GM21515 (cell line): ENCODE results near the gene FHL1.
"Not testable (repeated sequence)": the region's sequence is repeated elsewhere in the genome, so short reads cannot be mapped to it uniquely, and the experiment has no call there.

Experiments used
- ATAC-seq: cut with Tn5 transposase; IDR thresholded peaks from one replicate; pipeline ENCODE4 v1.9.1; 2021; ENCODE audit not compliant: unreplicated experiment

Gene FHL1

GRCh38 chrX:136147315-136147901 is at the start of gene FHL1:
Gene FHL1, plus strand, starts transcription at chrX:136147533.
- ATAC-seq = no peak

GRCh38 chrX:136097871-136098805 is 49.2 kb upstream of the FHL1 start:
- no peak for ATAC-seq

- ATAC-seq = no peak
These were observed 42.4 kb upstream of the FHL1 start for GRCh38 chrX:136104936-136105335.

GRCh38 chrX:136106920-136107528 is 40.3 kb upstream of the FHL1 start:
- ATAC-seq = no peak

- not testable (repeated sequence) for ATAC-seq
These were observed 38.4 kb upstream of the FHL1 start for GRCh38 chrX:136108905-136109304.

GRCh38 chrX:136112286-136112685 is 35.0 kb upstream of the FHL1 start:
- no peak for ATAC-seq

GRCh38 chrX:136112778-136113177 is 34.6 kb upstream of the FHL1 start:
- no peak for ATAC-seq

- no peak for ATAC-seq
These were observed 32.0 kb upstream of the FHL1 start for GRCh38 chrX:136115126-136115903.

- ATAC-seq = no peak
These were observed 31.4 kb upstream of the FHL1 start for GRCh38 chrX:136115904-136116297.

GRCh38 chrX:136121788-136122187 is 25.5 kb upstream of the FHL1 start:
- no peak for ATAC-seq

- no peak for ATAC-seq
These were observed 25.1 kb upstream of the FHL1 start for GRCh38 chrX:136122207-136122606.

GRCh38 chrX:136125106-136125505 is 22.2 kb upstream of the FHL1 start:
- ATAC-seq = no peak

- ATAC-seq = no peak
These were observed 21.0 kb upstream of the FHL1 start for GRCh38 chrX:136126371-136126770.

GRCh38 chrX:136126872-136127406 is 20.4 kb upstream of the FHL1 start:
- no peak for ATAC-seq

GRCh38 chrX:136128743-136129142 is 18.6 kb upstream of the FHL1 start:
- no peak for ATAC-seq

GRCh38 chrX:136130931-136131833 is 16.2 kb upstream of the FHL1 start:
- ATAC-seq = no peak

GRCh38 chrX:136138939-136139338 is 8.4 kb upstream of the FHL1 start:
- ATAC-seq = no peak

GRCh38 chrX:136141569-136141968 is 5.8 kb upstream of the FHL1 start:
- no peak for ATAC-seq

- ATAC-seq = no peak
These were observed 4.7 kb upstream of the FHL1 start for GRCh38 chrX:136142592-136142991.

- ATAC-seq = no peak
These were observed 3.6 kb upstream of the FHL1 start for GRCh38 chrX:136143711-136144110.
